GM12874 (cell line): Measurements from ENCODE around the gene SNX18.

Experiments
- TF ChIP-seq, protein P1 (sequence below): IDR thresholded peaks from 2 replicates; pipeline ENCODE4 v1.5.1; 2011; ENCODE audit warnings: low read depth, mild to moderate bottlenecking, control low read depth, low read length, moderate library complexity; ENCODE audit not compliant: insufficient read depth

The SNX18 gene

DNA sequence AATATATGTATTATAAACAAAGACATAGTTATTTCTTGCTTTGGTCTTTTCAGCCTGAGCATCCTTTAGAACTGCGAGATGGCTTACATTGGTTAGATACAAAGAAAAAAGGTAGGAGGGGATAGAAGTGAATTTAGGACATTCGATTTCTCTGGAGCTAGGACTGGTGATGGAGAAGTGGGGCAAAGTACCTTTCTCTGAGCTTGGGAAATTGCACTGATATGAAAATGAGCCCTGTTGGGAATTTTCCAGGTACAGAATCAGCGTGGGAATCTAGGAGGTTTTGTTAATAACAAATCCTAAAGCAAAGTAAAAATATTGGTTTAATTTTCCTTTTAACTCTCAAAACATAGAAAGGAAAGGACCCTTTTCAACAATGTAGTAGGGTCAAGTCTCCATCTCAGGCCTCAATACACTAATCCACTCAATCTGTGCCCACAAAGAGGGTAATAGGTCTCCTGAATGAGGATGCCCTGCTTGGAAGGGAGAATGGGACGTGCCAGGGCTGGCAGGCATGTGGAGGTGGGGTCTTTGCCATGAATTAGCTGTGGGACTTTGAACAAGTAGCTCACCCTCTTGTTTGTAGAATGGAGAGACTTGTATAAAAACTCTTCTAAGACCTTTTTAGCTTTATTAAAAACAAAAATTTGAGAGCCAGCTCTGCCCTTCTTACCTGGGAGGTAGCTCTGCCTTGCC, 17.7 kb downstream of the SNX18 start:
- TF ChIP-seq, protein P1, sequence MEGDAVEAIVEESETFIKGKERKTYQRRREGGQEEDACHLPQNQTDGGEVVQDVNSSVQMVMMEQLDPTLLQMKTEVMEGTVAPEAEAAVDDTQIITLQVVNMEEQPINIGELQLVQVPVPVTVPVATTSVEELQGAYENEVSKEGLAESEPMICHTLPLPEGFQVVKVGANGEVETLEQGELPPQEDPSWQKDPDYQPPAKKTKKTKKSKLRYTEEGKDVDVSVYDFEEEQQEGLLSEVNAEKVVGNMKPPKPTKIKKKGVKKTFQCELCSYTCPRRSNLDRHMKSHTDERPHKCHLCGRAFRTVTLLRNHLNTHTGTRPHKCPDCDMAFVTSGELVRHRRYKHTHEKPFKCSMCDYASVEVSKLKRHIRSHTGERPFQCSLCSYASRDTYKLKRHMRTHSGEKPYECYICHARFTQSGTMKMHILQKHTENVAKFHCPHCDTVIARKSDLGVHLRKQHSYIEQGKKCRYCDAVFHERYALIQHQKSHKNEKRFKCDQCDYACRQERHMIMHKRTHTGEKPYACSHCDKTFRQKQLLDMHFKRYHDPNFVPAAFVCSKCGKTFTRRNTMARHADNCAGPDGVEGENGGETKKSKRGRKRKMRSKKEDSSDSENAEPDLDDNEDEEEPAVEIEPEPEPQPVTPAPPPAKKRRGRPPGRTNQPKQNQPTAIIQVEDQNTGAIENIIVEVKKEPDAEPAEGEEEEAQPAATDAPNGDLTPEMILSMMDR: no peak

DNA sequence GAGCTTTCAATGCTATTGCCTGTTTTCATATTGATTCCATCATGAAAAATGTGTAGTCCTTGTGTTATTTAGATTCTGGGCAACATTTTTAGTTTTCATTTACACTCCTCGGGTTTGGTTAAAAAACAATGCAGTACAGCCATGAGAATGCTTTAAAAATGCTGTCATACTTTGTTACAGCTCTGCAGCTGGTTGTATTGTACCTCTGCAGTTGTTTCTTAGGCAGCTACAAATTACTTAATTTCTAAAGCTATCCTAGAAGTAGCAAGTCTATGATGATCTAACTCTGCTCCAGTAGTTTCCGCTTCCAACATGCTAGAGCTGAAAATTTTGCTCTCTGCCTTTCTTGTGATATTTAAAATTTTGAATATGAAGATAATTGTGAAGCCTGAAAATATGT, 20.2 kb downstream of the SNX18 start:
- TF ChIP-seq, protein P1: no peak

DNA sequence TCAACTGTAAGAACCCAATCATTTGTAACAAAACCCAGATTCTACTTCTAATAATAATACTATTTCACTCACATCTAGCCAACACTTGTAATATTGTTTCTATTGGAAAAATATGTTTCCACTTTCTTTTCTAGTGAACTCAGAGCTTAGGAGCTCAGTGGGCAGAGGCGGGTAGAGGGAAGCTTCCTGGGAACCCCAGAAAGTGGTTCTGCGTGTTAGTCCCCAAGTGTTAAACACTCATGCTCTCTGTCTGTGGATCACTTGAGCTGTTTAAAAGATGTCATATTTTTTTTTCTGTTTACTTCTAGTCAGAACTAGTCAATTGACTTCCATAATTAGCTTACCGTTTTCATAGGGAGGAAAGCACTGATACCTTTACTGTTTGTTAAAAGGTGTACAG, 20.6 kb downstream of the SNX18 start:
- TF ChIP-seq, protein P1: no peak

DNA sequence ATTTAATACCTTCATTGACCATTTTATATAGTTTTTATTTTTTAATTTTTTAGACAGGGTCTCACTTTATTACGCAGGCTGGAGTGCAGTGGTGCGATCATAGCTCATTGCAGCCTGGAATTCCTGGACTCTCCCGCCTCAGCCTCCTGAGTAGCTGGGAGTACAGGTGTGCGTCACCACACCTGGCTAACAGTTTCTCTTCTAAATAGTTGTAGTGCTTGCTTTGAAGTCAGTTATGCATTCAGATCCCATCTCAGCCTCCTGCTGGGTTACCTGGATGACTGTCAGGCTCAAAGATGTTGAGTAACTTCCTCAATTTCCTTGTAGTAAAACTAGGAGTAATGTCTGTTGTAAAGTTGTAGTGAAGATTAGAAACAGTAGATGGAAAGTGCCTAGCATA, 21.4 kb downstream of the SNX18 start:
- TF ChIP-seq, protein P1: no peak

DNA sequence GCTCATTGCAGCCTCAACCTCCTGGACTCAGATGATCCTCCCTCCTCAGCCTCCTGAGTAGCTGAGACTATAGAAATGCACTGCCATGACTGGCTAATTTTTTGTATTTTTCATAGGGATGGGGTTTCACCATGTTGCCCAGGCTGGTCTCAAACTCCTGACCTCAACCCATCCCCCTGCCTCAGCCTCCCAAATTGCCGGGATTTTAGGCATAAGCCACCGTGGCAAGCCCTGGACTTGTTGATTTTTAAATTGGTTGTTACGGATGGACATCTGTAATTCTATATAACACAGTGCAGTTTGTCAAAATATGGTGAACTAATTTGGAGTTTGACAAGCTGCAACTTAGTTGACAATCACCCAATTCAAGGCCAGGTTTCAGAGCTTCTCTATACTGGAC, 22.7 kb downstream of the SNX18 start:
- TF ChIP-seq, protein P1: no peak

DNA sequence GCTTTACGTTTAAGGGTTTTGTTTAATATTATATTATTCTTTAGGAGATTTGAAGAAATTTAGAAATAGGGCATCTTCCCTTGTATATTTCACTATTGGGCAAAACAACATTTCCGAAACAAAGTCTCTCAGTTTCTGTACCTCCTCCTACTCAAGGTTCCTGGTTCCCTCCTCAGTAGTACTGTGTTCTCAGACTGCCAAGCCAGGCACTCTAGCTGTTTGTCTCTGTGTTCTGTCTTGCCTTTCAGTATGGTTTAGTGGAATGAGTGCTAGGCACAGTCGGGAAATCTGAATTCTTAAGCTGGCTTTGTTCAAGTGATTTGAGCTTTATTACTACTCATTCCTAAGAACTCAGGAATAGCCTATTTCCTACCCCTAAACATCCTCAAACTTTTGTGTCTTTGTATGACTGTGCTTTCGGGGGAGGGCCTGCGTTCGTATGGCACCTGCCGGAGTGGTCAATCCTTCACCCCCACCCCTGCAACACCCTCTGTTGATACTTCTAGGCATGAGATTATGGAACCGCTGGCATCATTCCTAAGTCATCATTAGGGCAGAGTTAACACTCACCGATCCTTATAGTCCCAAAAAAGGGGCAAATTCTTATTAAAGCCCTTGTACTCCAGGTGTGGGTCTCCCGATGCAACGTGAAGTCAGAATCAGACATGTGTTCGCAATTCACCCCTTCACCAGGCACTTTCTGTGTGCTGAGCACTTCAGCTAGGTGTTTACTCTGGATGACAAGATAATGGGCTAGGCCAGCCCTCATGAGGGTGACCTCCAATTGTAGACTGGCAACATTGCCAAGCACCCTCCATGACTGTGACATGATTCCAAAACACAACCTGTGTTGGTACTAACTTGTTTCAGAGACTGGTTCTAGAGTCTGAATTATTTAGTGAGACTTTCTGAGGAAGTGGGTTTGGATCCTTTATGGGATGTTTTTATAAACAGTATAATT, 24.5 kb downstream of the SNX18 start:
- TF ChIP-seq, protein P1: no peak

DNA sequence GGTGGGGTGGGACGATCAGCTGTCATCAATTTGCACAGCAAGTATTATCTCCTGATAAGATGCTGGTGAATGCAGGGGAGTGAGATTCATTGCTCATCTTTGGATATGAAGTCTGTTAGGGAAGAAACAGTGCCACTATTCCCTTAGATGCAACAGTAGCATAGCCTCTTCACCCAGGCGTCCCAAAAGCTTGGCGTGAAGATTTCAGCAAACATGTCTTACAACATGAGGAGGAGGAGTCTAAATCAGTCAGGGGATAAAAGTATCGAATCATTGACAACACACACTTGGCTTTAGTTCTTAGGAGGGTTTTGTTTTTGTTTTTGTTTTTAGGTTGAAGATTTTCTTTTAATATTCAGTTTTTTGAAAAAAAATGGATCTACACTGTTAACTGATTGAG, 26.5 kb downstream of the SNX18 start:
- TF ChIP-seq, protein P1: no peak
